ENCODE data around the gene CACNA1G.

GRCh38 chr17:50514936-50515702 is 45.4 kb upstream of the CACNA1G start:
- no peak for TF ChIP-seq CTCF (IDR thresholded peaks at IDR 0.05)
- TF ChIP-seq POLR2AphosphoS5 (IDR thresholded peaks at IDR 0.05): no peak
- TF ChIP-seq POLR2A (IDR thresholded peaks at IDR 0.05): no peak

Data from breast epithelium (tissue), 3 donors.